Hematopoietic multipotent progenitor cell treated with erythropoietin and hydrocortisone succinate and interleukin-3 and kit ligand, for 6 days (in vitro differentiated cells): ENCODE measurements around the gene AMH.
"Not testable (repeated sequence)": the region's sequence is repeated elsewhere in the genome, so short reads cannot be mapped to it uniquely, and the experiment has no call there.

Experiments
- DNase-seq: peaks from one replicate; pipeline ENCODE4 v3.0.0-alpha.2; 2015

Gene AMH

GRCh38 chr19:2249010-2249866 is at the start of gene AMH:
Gene AMH, plus strand, starts transcription at chr19:2249323. Its CDS starts 10 bp downstream, at chr19:2249333.
- DNase-seq = no peak

DNA sequence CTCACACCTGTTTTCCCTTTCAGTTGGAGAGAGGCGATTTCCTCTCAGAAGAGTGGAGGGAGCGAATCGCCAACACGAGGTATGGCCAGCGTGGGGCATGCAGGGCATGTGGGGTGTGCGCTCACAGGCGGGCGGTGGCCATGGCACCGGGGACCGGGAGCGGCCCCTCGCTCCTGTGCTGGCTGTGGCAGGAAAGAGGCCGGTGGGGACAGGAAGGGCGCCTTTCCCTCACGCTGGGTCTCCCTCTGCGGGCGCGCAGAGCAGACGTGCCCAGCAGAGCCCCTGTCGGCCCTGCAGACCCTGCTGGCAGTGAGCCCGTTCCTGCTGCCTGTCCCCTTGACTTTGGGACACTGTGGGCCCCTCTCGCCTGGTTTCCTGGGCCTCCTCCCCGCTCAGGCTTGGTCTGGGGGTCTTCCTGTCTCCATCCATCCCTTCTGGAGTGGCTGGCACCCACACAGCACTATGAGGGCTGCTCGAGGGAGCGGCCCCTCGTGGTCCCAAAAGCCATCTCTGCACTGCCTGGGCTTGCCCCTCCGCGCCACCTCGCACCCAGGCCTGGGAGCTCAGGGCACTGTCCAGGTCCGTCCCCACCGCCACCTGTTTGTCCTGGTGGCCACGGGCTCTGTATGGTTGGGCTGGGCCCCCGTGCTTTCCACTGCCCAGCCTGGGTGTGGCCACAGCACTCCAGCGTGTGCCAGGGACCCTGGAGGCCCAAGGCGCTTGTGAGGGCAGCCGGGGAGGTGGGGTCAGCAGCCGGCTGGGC is 49.1 kb upstream of the AMH start:
- no peak for DNase-seq

GRCh38 chr19:2200624-2201294 is 48.4 kb upstream of the AMH start:
- not testable (repeated sequence) for DNase-seq

GRCh38 chr19:2201473-2202148 is 47.5 kb upstream of the AMH start:
- DNase-seq = no peak

GRCh38 chr19:2202366-2202765 is 46.8 kb upstream of the AMH start:
- DNase-seq = no peak

DNA sequence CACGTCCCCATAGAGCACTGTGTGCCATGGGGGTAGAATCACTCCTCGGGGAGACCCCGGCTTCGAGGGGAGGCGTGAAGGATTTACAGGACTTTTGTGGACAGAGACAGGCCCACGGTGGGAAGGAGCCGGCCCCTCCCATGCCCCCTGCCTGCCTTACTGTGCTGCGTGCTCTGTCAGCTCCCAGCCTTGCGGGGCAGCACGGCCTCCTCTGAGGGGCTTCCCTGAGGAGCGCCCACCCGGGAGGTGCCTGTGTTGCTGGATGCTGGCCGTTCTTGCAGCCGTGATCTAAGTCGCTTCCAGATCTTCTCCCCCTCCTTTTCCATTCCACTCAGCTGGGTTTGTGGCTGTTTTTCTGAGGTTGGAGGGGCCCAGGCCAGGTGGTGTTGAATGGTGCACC is 42.1 kb upstream of the AMH start:
- no peak for DNase-seq

DNA sequence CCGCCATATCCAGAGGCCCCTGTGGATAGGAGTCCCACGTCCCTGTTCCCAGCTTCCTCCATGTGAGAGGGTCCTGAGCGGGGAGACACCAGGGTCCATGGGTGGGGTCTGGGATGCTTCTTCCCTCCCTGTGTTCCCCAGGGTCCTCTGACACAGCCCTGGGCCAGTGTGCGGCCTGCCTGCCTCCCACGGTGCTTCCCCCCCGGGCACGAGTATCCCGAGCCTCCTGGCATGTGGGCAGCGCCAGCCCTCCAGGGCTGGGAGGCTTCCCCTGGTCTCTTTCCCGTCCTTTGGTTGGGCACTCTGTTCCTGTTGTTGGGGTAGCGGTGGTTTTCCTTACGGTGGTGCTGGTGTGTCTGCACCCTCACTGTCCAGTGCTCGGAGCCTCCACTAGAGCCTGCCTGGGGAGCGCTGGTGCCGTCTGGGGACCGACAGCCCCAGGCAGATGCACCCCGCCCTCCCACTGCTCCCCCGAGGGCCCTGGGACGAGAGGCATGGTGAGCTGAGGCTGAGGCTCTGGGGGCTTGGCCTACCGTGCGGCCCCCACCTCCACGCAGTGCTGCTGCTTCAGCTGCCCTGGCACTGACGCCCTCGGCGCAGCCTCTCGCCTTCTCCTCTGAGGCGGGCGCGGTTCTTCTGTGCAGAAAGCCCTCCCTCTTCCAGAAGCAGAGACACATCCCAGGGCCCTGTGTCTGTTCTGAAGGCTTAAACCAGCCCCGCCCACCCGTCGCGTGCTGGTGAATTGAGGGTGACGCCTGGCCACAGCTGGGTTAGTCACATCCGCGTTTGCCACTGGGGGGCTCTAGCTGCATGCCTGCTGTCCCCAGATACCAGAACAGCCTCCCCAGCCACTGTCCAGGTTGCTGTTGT is 40.9 kb upstream of the AMH start:
- DNase-seq = peak; percentile 94

DNA sequence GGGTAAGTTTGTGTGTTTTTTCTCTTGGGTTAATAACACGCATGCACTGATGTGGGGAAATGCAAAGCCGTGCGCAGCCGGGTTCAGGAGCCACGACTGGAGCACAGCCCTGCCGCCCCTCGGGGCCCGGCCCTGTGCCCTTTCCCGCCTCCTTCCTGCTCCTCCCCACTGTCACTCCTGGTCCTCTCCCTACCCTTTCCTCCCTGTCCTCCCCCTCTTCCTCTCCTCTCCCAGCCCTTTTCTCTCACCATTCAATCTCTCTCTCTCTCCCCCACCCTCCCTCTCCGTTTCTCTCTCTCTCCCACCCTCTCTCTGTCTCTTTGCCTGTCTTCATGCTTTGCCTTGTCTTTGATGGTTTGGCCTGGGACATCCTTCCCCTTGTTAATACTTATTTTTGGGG is 40.1 kb upstream of the AMH start:
- DNase-seq = no peak

- DNase-seq = no peak
Observed at GRCh38 chr19:2209408-2209807, 39.7 kb upstream of the AMH start.

- DNase-seq = no peak
Observed at GRCh38 chr19:2210206-2210605, 38.9 kb upstream of the AMH start.

- DNase-seq = no peak
Observed at GRCh38 chr19:2210987-2211740, 38.0 kb upstream of the AMH start.

DNA sequence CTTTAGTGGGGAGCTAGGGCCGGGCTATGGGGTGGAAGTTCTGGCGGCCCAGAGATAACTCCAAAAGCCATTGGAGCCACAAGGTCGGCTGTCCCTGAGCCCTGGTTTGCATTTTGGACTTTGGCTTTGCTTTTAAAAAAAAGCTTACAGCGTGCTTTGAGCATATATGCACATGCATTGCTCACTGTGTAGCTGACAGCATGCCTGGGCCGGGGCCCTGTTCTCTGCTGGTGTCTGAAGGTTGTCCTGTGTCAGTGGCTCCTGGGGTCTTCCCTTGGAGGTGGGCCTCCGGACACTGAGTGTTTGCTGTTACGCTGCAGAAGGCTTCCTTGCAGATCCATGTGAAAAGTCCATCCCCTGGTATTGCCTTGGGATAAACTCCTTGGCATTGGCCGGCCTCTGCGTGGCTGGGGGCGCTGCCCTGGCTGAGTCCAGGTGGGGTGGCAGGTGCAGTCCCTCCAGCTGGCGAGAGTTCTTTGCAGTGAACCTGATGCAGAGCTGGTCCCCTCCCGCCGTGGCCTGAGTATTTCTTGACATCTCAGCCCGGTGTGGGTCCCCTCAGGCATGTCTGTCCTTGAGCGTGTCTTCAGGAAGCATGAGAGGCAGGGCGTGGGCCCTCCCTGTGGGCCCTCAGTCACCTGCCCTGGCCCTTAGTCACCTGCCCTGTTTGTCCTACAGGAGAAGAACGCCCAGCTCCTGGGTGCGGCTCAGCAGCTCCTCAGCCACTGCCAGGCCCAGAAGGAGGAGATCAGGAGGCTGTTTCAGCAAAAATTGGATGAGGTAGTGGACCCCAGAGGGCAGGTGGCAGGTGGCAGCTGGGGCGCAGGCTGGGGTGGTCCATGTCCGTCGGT is 36.0 kb upstream of the AMH start:
- DNase-seq = no peak

GRCh38 chr19:2213799-2214198 is 35.3 kb upstream of the AMH start:
- DNase-seq = no peak

DNA sequence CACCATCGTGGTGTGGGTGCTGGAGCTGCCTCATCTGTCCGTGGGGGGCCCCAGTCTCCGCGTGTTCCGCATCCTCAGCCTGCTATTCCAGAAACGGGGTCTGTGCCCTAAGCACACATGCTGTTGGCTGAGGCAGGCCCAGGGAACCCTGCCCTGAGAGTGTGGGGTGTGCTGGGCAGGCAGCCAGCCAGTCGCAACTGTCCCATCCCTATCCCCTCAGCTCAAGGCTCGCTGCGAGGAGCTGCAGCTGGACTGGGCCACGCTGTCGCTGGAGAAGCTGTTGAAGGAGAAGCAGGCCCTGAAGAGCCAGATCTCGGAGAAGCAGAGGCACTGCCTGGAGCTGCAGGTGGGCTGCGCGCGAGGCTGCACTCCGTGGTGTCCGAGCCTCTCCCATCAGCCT is 34.9 kb upstream of the AMH start:
- no peak for DNase-seq

DNA sequence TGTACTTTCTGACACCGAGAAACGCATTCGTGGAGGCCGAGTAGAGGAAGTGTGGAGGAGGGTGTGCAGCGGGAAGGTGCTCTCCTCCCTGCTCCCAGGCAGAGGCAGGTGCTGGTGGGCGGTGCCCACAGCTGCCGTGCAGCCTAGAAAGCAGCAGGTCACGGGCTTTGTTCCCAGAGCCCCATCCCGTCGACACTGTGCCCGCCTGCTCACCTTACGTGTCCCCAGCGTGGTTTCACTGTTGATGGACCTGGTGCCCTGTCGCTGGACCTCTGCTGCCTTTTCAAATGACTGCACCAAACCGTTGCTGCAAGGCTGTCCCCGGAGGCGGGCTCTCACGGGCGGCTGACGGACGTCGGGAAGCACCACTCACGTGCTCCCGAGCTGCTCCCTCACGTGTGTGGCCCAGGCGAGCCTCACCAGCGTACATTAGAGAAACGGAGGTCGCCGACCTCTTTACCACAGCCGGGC is 33.8 kb upstream of the AMH start:
- no peak for DNase-seq

GRCh38 chr19:2216361-2217225 is 32.5 kb upstream of the AMH start:
- no peak for DNase-seq

DNA sequence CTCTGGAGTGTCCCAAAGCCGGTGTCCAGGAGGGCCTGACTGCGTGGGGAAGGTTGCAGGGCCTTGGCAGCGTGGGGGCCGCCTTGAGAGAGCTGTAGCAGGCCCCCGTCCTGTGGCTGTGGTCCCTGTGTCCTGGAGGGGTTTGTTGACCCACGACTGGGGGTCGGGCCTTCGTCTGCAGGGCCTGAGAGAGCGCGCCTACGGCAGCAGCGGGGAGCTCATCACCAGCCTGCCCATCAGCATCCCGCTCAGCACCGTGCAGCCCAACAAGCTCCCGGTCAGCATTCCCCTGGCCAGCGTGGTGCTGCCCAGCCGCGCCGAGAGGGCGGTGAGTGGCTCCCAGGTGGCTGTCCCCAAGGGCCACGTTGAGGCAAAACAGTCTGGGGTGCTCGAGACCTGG is 31.5 kb upstream of the AMH start:
- DNase-seq = no peak

GRCh38 chr19:2219726-2220125 is 29.4 kb upstream of the AMH start:
- no peak for DNase-seq

- DNase-seq = no peak
Observed at GRCh38 chr19:2221250-2221831, 27.8 kb upstream of the AMH start.
